Endothelial cell of umbilical vein (primary cell): ENCODE results near the gene MTMR4. TPM values are rescaled to one million over a fixed set of nuclear protein-coding genes. Genes with fewer than 3 reads are reported as not detected.

Source experiments
- BruUV-seq: library from RNA; stranded (reverse); fragments of 400-500 nt; replicated peaks from 2 replicates; lab custom pipeline; 2021; lab: Mats Ljungman, UMichigan
- CTCF ChIA-PET: fragments of 300-600, 350-600 bp; sonication (Branson Sonifier 250); formaldehyde crosslinking; loops from one replicate; lab custom pipeline; 2021; ENCODE audit warnings: antibody characterized with exemption, inconsistent platforms; lab: Charles Lee
- POLR2A ChIA-PET: fragments of 300-600, 350-600 bp; sonication (Branson Sonifier 250); formaldehyde crosslinking; loops from one replicate; lab custom pipeline; 2021; ENCODE audit warnings: antibody characterized with exemption, inconsistent platforms; lab: Charles Lee
- DNase-seq: peaks from one replicate; pipeline ENCODE4 v3.0.0-alpha.2; 2011; ENCODE audit warnings: low read depth, low spot score
- FAIRE-seq: peaks from 2 replicates; lab custom pipeline; 2011; peaks lifted over from hg19 to GRCh38; lab: Jason Lieb, UNC
- H2AFZ ChIP-seq: 2 replicates; pipeline ENCODE4 v1.6.0; 2012; ENCODE audit warnings: low read depth, low read length, control low read depth, inconsistent platforms
- H3K27ac ChIP-seq: 2 replicates; pipeline ENCODE4 v1.5.1; 2011; ENCODE audit warnings: low read depth, mild to moderate bottlenecking, control low read depth, low read length, moderate library complexity; ENCODE audit not compliant: insufficient read depth
- H3K27me3 ChIP-seq, 2 experiments: 2 replicates each; pipeline versions ENCODE4 v1.6.0 to v1.6.1; 2011; ENCODE audit warnings: low read length in 2 of 2, mixed read lengths in 1 of 2; ENCODE audit not compliant: control insufficient read depth in 2 of 2, insufficient read depth in 2 of 2
- H3K36me3 ChIP-seq, 2 experiments: 2 replicates in 1 of 2; 3 replicates in 1 of 2; pipeline ENCODE4 v1.5.1; 2011; ENCODE audit warnings: low read length in 2 of 2, mild to moderate bottlenecking in 1 of 2, moderate library complexity in 1 of 2; ENCODE audit not compliant: control insufficient read depth in 2 of 2, insufficient read depth in 2 of 2; ENCODE audit errors: extremely low read depth in 1 of 2
- H3K4me1 ChIP-seq: 3 replicates; pipeline ENCODE4 v1.5.1; 2011; ENCODE audit warnings: mild to moderate bottlenecking, low read length; ENCODE audit not compliant: control insufficient read depth, insufficient read depth; ENCODE audit errors: extremely low read depth
- H3K4me2 ChIP-seq: 2 replicates; pipeline ENCODE4 v1.6.1; 2011; ENCODE audit warnings: low read length, control low read depth, mixed read lengths; ENCODE audit not compliant: insufficient read depth
- H3K4me3 ChIP-seq, 3 experiments: fragments of 200-600 bp in 1 of 3; sonication (generic), shearing (Covaris generic) in 1 of 3; replicated peaks in 1 of 3; 2 replicates each; pipeline ENCODE4 v1.5.1; 2011 to 2016; ENCODE audit warnings: control low read depth in 3 of 3, low read length in 3 of 3, mild to moderate bottlenecking in 2 of 3, inconsistent platforms in 1 of 3, low read depth in 1 of 3, moderate library complexity in 1 of 3; ENCODE audit not compliant: insufficient read depth in 1 of 3
- H3K79me2 ChIP-seq: 2 replicates; pipeline ENCODE4 v1.6.0; 2012; ENCODE audit warnings: low read length, inconsistent platforms; ENCODE audit not compliant: control insufficient read depth, insufficient read depth
- H3K9ac ChIP-seq: replicated peaks from 2 replicates; pipeline ENCODE3; 2011; ENCODE audit warnings: low read length, control low read depth; ENCODE audit not compliant: insufficient read depth; ENCODE audit errors: extremely low read depth
- H3K9me1 ChIP-seq: replicated peaks from 3 replicates; pipeline ENCODE4 v1.6.0; 2011; ENCODE audit warnings: mild to moderate bottlenecking, low read length; ENCODE audit not compliant: control insufficient read depth, insufficient read depth; ENCODE audit errors: extremely low read depth
- H3K9me3 ChIP-seq: replicated peaks from 2 replicates; pipeline ENCODE4 v1.5.1; 2012; ENCODE audit warnings: low read length, inconsistent platforms; ENCODE audit not compliant: control insufficient read depth, insufficient read depth
- H4K20me1 ChIP-seq: replicated peaks from 2 replicates; pipeline ENCODE3; 2011; ENCODE audit warnings: mild to moderate bottlenecking, low read length; ENCODE audit not compliant: control insufficient read depth, insufficient read depth; ENCODE audit errors: extremely low read depth
- CTCF ChIP-seq, 2 donors: IDR thresholded peaks; 1 replicate in 1 of 2; 2 replicates in 1 of 2; pipeline ENCODE4 v1.5.1; 2011; ENCODE audit warnings: low read length in 2 of 2, mild to moderate bottlenecking in 2 of 2, moderate library complexity in 2 of 2, control low read depth in 1 of 2, inconsistent platforms in 1 of 2, low read depth in 1 of 2; ENCODE audit not compliant: insufficient read depth in 1 of 2; ENCODE audit errors: extremely low read depth in 1 of 2
- EZH2 ChIP-seq: IDR thresholded peaks from 2 replicates; pipeline ENCODE4 v1.6.1; 2012; ENCODE audit warnings: borderline replicate concordance, low read depth, mild to moderate bottlenecking, moderate library complexity, low read length, inconsistent platforms; ENCODE audit not compliant: severe bottlenecking
- FOS ChIP-seq: IDR thresholded peaks from 2 replicates; pipeline ENCODE4 v1.6.1; 2011; ENCODE audit warnings: mild to moderate bottlenecking, low read length, moderate library complexity, borderline replicate concordance; ENCODE audit not compliant: insufficient read depth
- GATA2 ChIP-seq: IDR thresholded peaks from 2 replicates; pipeline ENCODE4 v1.7.0; 2011; ENCODE audit warnings: low read depth, mild to moderate bottlenecking, moderate library complexity, mixed read lengths, low read length; ENCODE audit not compliant: insufficient read length, insufficient read depth
- JUN ChIP-seq: IDR thresholded peaks from 2 replicates; pipeline ENCODE4 v1.6.1; 2011; ENCODE audit warnings: borderline replicate concordance, low read depth; ENCODE audit not compliant: insufficient read length, insufficient read depth
- MYC ChIP-seq: IDR thresholded peaks from one replicate; pipeline ENCODE4 v1.6.1; 2011; ENCODE audit warnings: mild to moderate bottlenecking, low read depth, low read length
- POLR2A ChIP-seq: IDR thresholded peaks from 2 replicates; pipeline ENCODE4 v1.6.1; 2012; ENCODE audit warnings: low read depth, mild to moderate bottlenecking, control low read depth, low read length
- POLR2AphosphoS5 ChIP-seq: IDR thresholded peaks from 2 replicates; pipeline ENCODE4 v1.6.1; 2012; ENCODE audit warnings: low read depth, mild to moderate bottlenecking, control low read depth, low read length, moderate library complexity; ENCODE audit not compliant: insufficient read depth
- dilution Hi-C: fragments of 300-500 bp; cut with MboI; formaldehyde crosslinking; loops from one replicate; pipeline ENCODE4 v1.15.0; 2019; ENCODE audit warnings: low sequenced_read_pairs; ENCODE audit not compliant: extremely low pct_ligation_motif_present
- intact Hi-C: fragments of 100-400 bp; cut with micrococcal nuclease; formaldehyde crosslinking; loops from one replicate; pipeline ENCODE4 v1.10.0; 2022
- polyA plus RNA-seq, 4 experiments: library from polyadenylated mRNA; depleted of rRNA in 3 of 4; stranded (reverse) in 3 of 4; unstranded in 1 of 4; fragments of >200 nt; gene quantifications; 2 replicates each; pipeline versions ENCODE4 v1.2.1 to v1.2.3, GENCODE V29; 2011 to 2012; ENCODE audit warnings: missing spikeins in 1 of 4
- total RNA-seq: library from RNA; stranded (reverse); gene quantifications from 2 replicates; pipeline ENCODE4 v1.2.3, GENCODE V29; 2021

Gene MTMR4
- total and polyA plus RNA-seq, 2 donors (not counting 3 experiments of a cell fraction or from before 2014, with no cell fraction given) = 25.1 to 41.0 TPM

GRCh38 chr17:58504826-58505351, 9.5 kb downstream of the MTMR4 start:
- TF ChIP-seq CTCF (IDR thresholded peaks at IDR 0.05; ENCODE audit: extremely low read depth in 1 of 2, insufficient read depth in 1 of 2, low read depth in 1 of 2, low read length in 2 of 2) = no peak
- TF ChIP-seq POLR2A = no peak
- TF ChIP-seq JUN = no peak
- TF ChIP-seq POLR2AphosphoS5 = no peak
- no peak for TF ChIP-seq MYC
- TF ChIP-seq GATA2 = no peak
- TF ChIP-seq EZH2 = no peak
- no peak for TF ChIP-seq FOS
- no peak overlapping the region for H2AFZ ChIP-seq
- ChIA-PET CTCF (no interaction called here), POLR2A (no interaction called here)
- no peaks in the 10 kb centered on the region for H3K79me2 ChIP-seq
- H3K9me1 ChIP-seq = no peaks in the 10 kb centered on the region
- no peak overlapping the region for H3K27ac ChIP-seq
- FAIRE-seq (no peak), DNase-seq (no peak)
- H3K9me3 ChIP-seq = no peaks in the 10 kb centered on the region
- dilution Hi-C loops = no loop called here
- no peak overlapping the region for H3K4me3 ChIP-seq
- no TSS peak for BruUV-seq
- H3K36me3 ChIP-seq = peaks cover 10 to 49% of the 10 kb centered on the region in 2 experiments
- H3K4me2 ChIP-seq = no peak overlapping the region
- intact Hi-C loops = no loop called here
- no peaks in the 10 kb centered on the region for H4K20me1 ChIP-seq
- no peak overlapping the region for H3K9ac ChIP-seq
- H3K4me1 ChIP-seq = no peaks in the 10 kb centered on the region
- H3K27me3 ChIP-seq = no peaks in the 10 kb centered on the region
